Measurements from ENCODE around the gene NUP35. TPM values are rescaled to one million over a fixed set of nuclear protein-coding genes. Genes with fewer than 3 reads are reported as not detected.

Gene NUP35
- total RNA-seq (2014; rRNA removed; shearing (Covaris generic)): 12.6 and 13.7 TPM in 2 replicates

GRCh38 chr2:183124222-183124956 is at the start of gene NUP35:
NUP35 (plus strand) TSS chr2:183124443; CDS start chr2:183124458, 15 bp downstream.

GRCh38 chr2:183078464-183079138 is 45.6 kb upstream of the NUP35 start, which contains the start of gene DUSP19:
DUSP19 (plus strand) TSS chr2:183078747; CDS start chr2:183078934, 187 bp downstream.

Other genes with a start within 250 kb of the NUP35 start
- gene NCKAP1, start 86.0 kb upstream of the NUP35 start, total RNA-seq (2014; rRNA removed; shearing (Covaris generic)): 35.8 and 37.6 TPM in 2 replicates
- gene DUSP19, start 45.7 kb upstream of the NUP35 start, total RNA-seq (2014; rRNA removed; shearing (Covaris generic)): 0.68 and 1.5 TPM in 2 replicates

Measured in A375 (cell line).